Activated CD8-positive, alpha-beta T cell treated with anti-CD3 and anti-CD28 coated beads for 36 hours (primary cell): ENCODE results near the gene AFDN. TPM values are rescaled to one million over a fixed set of nuclear protein-coding genes. Genes with fewer than 3 reads are reported as not detected.

Experiments
- ATAC-seq: fragments of 200-7000 bp; cut with Tn5 transposase; one replicate; pipeline ENCODE4 v1.10.0; 2021; ENCODE audit warnings: mild to moderate bottlenecking, moderate library complexity
- CTCF ChIA-PET: fragments of 350-600 bp; sonication (Branson Sonifier 250); formaldehyde crosslinking; loops from one replicate; lab custom pipeline; 2021; ENCODE audit warnings: antibody characterized with exemption; lab: Charles Lee
- POLR2A ChIA-PET: fragments of 350-600 bp; sonication (Branson Sonifier 250); formaldehyde crosslinking; loops from one replicate; lab custom pipeline; 2021; ENCODE audit warnings: antibody characterized with exemption; lab: Charles Lee
- DNase-seq: peaks from one replicate; pipeline ENCODE4 v3.0.0-alpha.2; 2020
- H3K27ac Mint-ChIP-seq: one replicate; pipeline ENCODE4 v1.8.0; 2021; ENCODE audit warnings: mild to moderate bottlenecking, mixed read lengths
- H3K27me3 Mint-ChIP-seq: one replicate; pipeline ENCODE4 v1.8.0; 2021; ENCODE audit warnings: mixed read lengths
- H3K36me3 Mint-ChIP-seq: one replicate; pipeline ENCODE4 v1.8.0; 2021; ENCODE audit warnings: low read depth, mixed read lengths
- H3K4me1 Mint-ChIP-seq: one replicate; pipeline ENCODE4 v1.8.0; 2021; ENCODE audit warnings: low read depth, mixed read lengths
- H3K4me3 Mint-ChIP-seq: one replicate; pipeline ENCODE4 v1.8.0; 2021; ENCODE audit warnings: mild to moderate bottlenecking, moderate library complexity, mixed read lengths
- H3K9me3 Mint-ChIP-seq: one replicate; pipeline ENCODE4 v1.8.0; 2021; ENCODE audit warnings: mixed read lengths
- intact Hi-C: fragments of 100-400 bp; cut with micrococcal nuclease; formaldehyde crosslinking; loops from one replicate; pipeline ENCODE4 v1.10.0; 2022
- total RNA-seq, 2 experiments: library from RNA; stranded (reverse); gene quantifications; one replicate each; pipeline ENCODE4 v1.2.3, GENCODE V29; 2021
- TF ChIP-seq, protein P1 (sequence below): fragments of 200-600 bp; IDR thresholded peaks from one replicate; pipeline ENCODE4 v1.8.0; 2022; ENCODE audit warnings: antibody characterized with exemption, mild to moderate bottlenecking

AFDN gene
- total RNA-seq, 2 experiments from 2014 or later: 13.0 to 14.1 TPM

DNA sequence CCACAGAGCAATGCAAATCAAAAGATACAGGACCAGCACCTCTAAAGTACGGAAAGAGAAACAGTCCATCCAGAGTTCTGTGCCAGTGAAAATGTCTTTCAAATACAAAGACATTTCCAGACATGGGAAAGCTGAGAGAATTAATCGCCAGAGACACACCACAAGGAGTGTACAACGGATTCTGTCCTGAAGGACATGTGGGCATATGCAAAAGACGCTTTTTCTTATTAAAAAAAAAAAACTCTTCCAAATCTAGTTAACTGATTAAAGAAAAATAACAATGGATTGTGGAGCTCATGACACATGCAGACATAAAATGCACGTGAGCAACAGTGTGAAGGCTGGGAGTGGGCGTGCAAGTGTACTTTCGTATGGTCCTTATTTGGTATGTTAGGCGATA is 193.5 kb downstream of the AFDN start:
- CTCF ChIA-PET: no interaction called here
- Mint-ChIP-seq H3K36me3 (no peaks in the 10 kb centered on the region), H3K9me3 (no peaks in the 10 kb centered on the region), H3K27ac (no peak overlapping the region), H3K4me1 (no peaks in the 10 kb centered on the region), H3K27me3 (peaks cover 6% of the 10 kb centered on the region), H3K4me3 (no peak overlapping the region)
- DNase-seq: no peak
- intact Hi-C loops: no loop called here
- POLR2A ChIA-PET: no interaction called here
- ATAC-seq: no peak
- TF ChIP-seq, protein P1, sequence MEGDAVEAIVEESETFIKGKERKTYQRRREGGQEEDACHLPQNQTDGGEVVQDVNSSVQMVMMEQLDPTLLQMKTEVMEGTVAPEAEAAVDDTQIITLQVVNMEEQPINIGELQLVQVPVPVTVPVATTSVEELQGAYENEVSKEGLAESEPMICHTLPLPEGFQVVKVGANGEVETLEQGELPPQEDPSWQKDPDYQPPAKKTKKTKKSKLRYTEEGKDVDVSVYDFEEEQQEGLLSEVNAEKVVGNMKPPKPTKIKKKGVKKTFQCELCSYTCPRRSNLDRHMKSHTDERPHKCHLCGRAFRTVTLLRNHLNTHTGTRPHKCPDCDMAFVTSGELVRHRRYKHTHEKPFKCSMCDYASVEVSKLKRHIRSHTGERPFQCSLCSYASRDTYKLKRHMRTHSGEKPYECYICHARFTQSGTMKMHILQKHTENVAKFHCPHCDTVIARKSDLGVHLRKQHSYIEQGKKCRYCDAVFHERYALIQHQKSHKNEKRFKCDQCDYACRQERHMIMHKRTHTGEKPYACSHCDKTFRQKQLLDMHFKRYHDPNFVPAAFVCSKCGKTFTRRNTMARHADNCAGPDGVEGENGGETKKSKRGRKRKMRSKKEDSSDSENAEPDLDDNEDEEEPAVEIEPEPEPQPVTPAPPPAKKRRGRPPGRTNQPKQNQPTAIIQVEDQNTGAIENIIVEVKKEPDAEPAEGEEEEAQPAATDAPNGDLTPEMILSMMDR: no peak

DNA sequence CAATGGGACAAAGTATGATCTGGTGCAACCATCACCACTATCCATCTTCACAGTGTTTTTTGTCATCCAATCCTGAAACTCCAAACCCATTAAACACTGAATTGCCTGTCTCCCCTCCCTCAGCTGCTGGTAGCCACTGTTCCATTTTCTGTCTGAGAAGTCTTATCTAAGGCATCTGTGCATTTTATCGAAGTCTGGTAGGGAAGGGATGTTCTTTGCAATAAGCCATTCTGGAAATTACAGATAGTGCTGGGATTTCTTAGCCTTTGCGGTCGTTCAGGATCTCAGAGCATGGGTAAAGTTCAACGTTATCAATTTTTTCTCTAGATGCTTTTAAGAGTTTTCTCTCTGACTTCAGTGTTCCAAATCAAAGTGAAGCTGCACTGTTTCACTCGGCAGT is 194.9 kb downstream of the AFDN start:
- Mint-ChIP-seq H3K4me1 (no peaks in the 10 kb centered on the region), H3K4me3 (no peak overlapping the region), H3K36me3 (no peaks in the 10 kb centered on the region), H3K27me3 (peaks cover 4% of the 10 kb centered on the region), H3K27ac (no peak overlapping the region), H3K9me3 (no peaks in the 10 kb centered on the region)
- TF ChIP-seq, protein P1: no peak
- intact Hi-C loops: no loop called here
- CTCF ChIA-PET: no interaction called here
- ATAC-seq: no peak
- DNase-seq: no peak
- POLR2A ChIA-PET: interaction anchor here (1.0 kb wide), 1 partner anchor 23 kb away, joined by 3 read pairs; no protein-coding TSS in a partner anchor

Other genes starting within 250 kb of the AFDN start
- not detected for gene KIF25, start 170.8 kb downstream of the AFDN start, total RNA-seq